Amniotic epithelial cell (primary cell): ENCODE measurements around the gene STARD13.
A peak's percentile ranks its signal among the peaks of the same experiment; 100 is the strongest.

Experiments
- DNase-seq: peaks from one replicate; pipeline ENCODE4 v3.0.0-alpha.2; 2010; ENCODE audit warnings: low read depth

STARD13 gene

GRCh38 chr13:33139780-33140535, 145.6 kb downstream of the STARD13 start:
- no peak for DNase-seq

GRCh38 chr13:33139184-33139583, 146.4 kb downstream of the STARD13 start:
- DNase-seq: no peak

- DNase-seq: no peak
Measured at GRCh38 chr13:33138441-33138840, 147.1 kb downstream of the STARD13 start.

- no peak for DNase-seq
Measured at GRCh38 chr13:33137721-33138120, 147.8 kb downstream of the STARD13 start.

GRCh38 chr13:33135097-33135496, 150.5 kb downstream of the STARD13 start:
- no peak for DNase-seq

GRCh38 chr13:33134213-33134612, 151.3 kb downstream of the STARD13 start:
- DNase-seq: peak; percentile 42

GRCh38 chr13:33132644-33133440, 152.7 kb downstream of the STARD13 start:
- DNase-seq: peak; percentile 71

- no peak for DNase-seq
Measured at GRCh38 chr13:33129886-33130285, 155.7 kb downstream of the STARD13 start.

GRCh38 chr13:33129094-33129832, 156.3 kb downstream of the STARD13 start:
- no peak for DNase-seq

- no peak for DNase-seq
Measured at GRCh38 chr13:33128134-33128533, 157.4 kb downstream of the STARD13 start.

- no peak for DNase-seq
Measured at GRCh38 chr13:33127009-33127551, 158.5 kb downstream of the STARD13 start.

GRCh38 chr13:33125821-33126570, 159.6 kb downstream of the STARD13 start:
- DNase-seq: peak; percentile 98

- DNase-seq: peak; percentile 82
Measured at GRCh38 chr13:33123066-33123859, 162.3 kb downstream of the STARD13 start.

GRCh38 chr13:33119856-33120543, 165.6 kb downstream of the STARD13 start:
- DNase-seq: no peak

- no peak for DNase-seq
Measured at GRCh38 chr13:33119022-33119781, 166.4 kb downstream of the STARD13 start.

GRCh38 chr13:33116321-33117010, 169.1 kb downstream of the STARD13 start:
- no peak for DNase-seq

GRCh38 chr13:33115274-33115673, 170.3 kb downstream of the STARD13 start:
- DNase-seq: no peak

- peak; percentile 31 for DNase-seq
Measured at GRCh38 chr13:33114146-33114545, 171.4 kb downstream of the STARD13 start.

- no peak for DNase-seq
Measured at GRCh38 chr13:33112766-33113165, 172.8 kb downstream of the STARD13 start.
